ENCODE data around the gene CCDC134. TPM values are rescaled to one million over a fixed set of nuclear protein-coding genes. Genes with fewer than 3 reads are reported as not detected.
A peak's percentile ranks its signal among the peaks of the same experiment; 100 is the strongest.

Gene CCDC134
- polyA plus RNA-seq, 4 donors: 2.2 to 7.6 (median 3.7) TPM

- H3K4me3 ChIP-seq (ENCODE audit: low read depth in 1 of 3, low read length in 3 of 3): no peak overlapping the region
- H3K4me1 ChIP-seq (ENCODE audit: control insufficient read depth in 3 of 3, insufficient read depth in 2 of 3, low read depth in 1 of 3, low read length in 2 of 3): peaks cover 7 to 29% (median 14%) of the 10 kb centered on the region in 3 donors
- whole genome bisulfite sequencing, 3 donors: 13 to 46% (median 27%) methylated on average over 4 of the region's 4 CpGs
- peaks cover 0 to 14% (median 0%) of the 10 kb centered on the region in 3 donors for H3K36me3 ChIP-seq (ENCODE audit: control insufficient read depth in 3 of 3, insufficient read depth in 2 of 3, low read depth in 1 of 3, low read length in 3 of 3)
- FAIRE-seq: no peak
- no peaks in the 10 kb centered on the region for H3K9me3 ChIP-seq (ENCODE audit: control insufficient read depth in 2 of 2, insufficient read depth in 1 of 2, low read depth in 1 of 2, low read length in 1 of 2)
- H3K27me3 ChIP-seq (ENCODE audit: control insufficient read depth in 3 of 3, insufficient read depth in 3 of 3, low read length in 3 of 3): no peaks in the 10 kb centered on the region
- peak overlapping the region in 1 of 3 donors; percentile 3 for H3K27ac ChIP-seq (ENCODE audit: low read depth in 1 of 3, low read length in 2 of 3)
- DNase-seq: no peak
Observed at GRCh38 chr22:41845380-41846267, 45.1 kb downstream of the CCDC134 start.

GRCh38 chr22:41846268-41846987 lies 45.9 kb downstream of the CCDC134 start:
- Histone ChIP-seq H3K4me3 (ENCODE audit: low read depth in 1 of 3, low read length in 3 of 3) (no peak overlapping the region), H3K9me3 (ENCODE audit: control insufficient read depth in 2 of 2, insufficient read depth in 1 of 2, low read depth in 1 of 2, low read length in 1 of 2) (no peaks in the 10 kb centered on the region), H3K27ac (ENCODE audit: low read depth in 1 of 3, low read length in 2 of 3) (no peak overlapping the region), H3K4me1 (ENCODE audit: control insufficient read depth in 3 of 3, insufficient read depth in 2 of 3, low read depth in 1 of 3, low read length in 2 of 3) (peaks cover 5 to 24% (median 7%) of the 10 kb centered on the region in 3 donors), H3K27me3 (ENCODE audit: control insufficient read depth in 3 of 3, insufficient read depth in 3 of 3, low read length in 3 of 3) (no peaks in the 10 kb centered on the region), H3K36me3 (ENCODE audit: control insufficient read depth in 3 of 3, insufficient read depth in 2 of 3, low read depth in 1 of 3, low read length in 3 of 3) (peaks cover 0 to 14% (median 0%) of the 10 kb centered on the region in 3 donors)
- FAIRE-seq (no peak), DNase-seq (no peak)
- WGBS, 3 donors: 71 to 74% (median 71%) methylated on average over 10 of the region's 10 CpGs

GRCh38 chr22:41847300-41847699 lies 46.8 kb downstream of the CCDC134 start:
- WGBS, 3 donors: 62 to 68% (median 64%) methylated on average over 2 of the region's 2 CpGs
- no peak overlapping the region for H3K27ac ChIP-seq (ENCODE audit: low read depth in 1 of 3, low read length in 2 of 3)

GRCh38 chr22:41848468-41848867 lies 48.0 kb downstream of the CCDC134 start:
- no peaks in the 10 kb centered on the region for H3K9me3 ChIP-seq (ENCODE audit: control insufficient read depth in 2 of 2, insufficient read depth in 1 of 2, low read depth in 1 of 2, low read length in 1 of 2)
- H3K4me1 ChIP-seq (ENCODE audit: control insufficient read depth in 3 of 3, insufficient read depth in 2 of 3, low read depth in 1 of 3, low read length in 2 of 3): peaks cover 5 to 17% (median 7%) of the 10 kb centered on the region in 3 donors
- FAIRE-seq: no peak
- WGBS, 3 donors: 23 to 47% (median 42%) methylated on average over 5 of the region's 5 CpGs
- H3K27ac ChIP-seq (ENCODE audit: low read depth in 1 of 3, low read length in 2 of 3): peak overlapping the region in 2 of 3 donors; percentile 2 to 41
- no peaks in the 10 kb centered on the region for H3K27me3 ChIP-seq (ENCODE audit: control insufficient read depth in 3 of 3, insufficient read depth in 3 of 3, low read length in 3 of 3)
- H3K36me3 ChIP-seq (ENCODE audit: control insufficient read depth in 3 of 3, insufficient read depth in 2 of 3, low read depth in 1 of 3, low read length in 3 of 3): peaks cover 0 to 16% (median 0%) of the 10 kb centered on the region in 3 donors
- peak; percentile 58 to 84 for DNase-seq
- no peak overlapping the region for H3K4me3 ChIP-seq (ENCODE audit: low read depth in 1 of 3, low read length in 3 of 3)

More at GRCh38 chr22:41847300-41847699, 46.8 kb downstream of the CCDC134 start:
- Histone ChIP-seq H3K4me3 (ENCODE audit: low read depth in 1 of 3, low read length in 3 of 3) (no peak overlapping the region), H3K9me3 (ENCODE audit: control insufficient read depth in 2 of 2, insufficient read depth in 1 of 2, low read depth in 1 of 2, low read length in 1 of 2) (no peaks in the 10 kb centered on the region), H3K36me3 (ENCODE audit: control insufficient read depth in 3 of 3, insufficient read depth in 2 of 3, low read depth in 1 of 3, low read length in 3 of 3) (peaks cover 0 to 20% (median 0%) of the 10 kb centered on the region in 3 donors), H3K27me3 (ENCODE audit: control insufficient read depth in 3 of 3, insufficient read depth in 3 of 3, low read length in 3 of 3) (no peaks in the 10 kb centered on the region), H3K4me1 (ENCODE audit: control insufficient read depth in 3 of 3, insufficient read depth in 2 of 3, low read depth in 1 of 3, low read length in 2 of 3) (peaks cover 5 to 21% (median 7%) of the 10 kb centered on the region in 3 donors)
- no peak for DNase-seq
- FAIRE-seq: no peak

- WGBS, 3 donors: 8 to 64% (median 44%) methylated on average over 2 of the region's 2 CpGs
- Histone ChIP-seq H3K27ac (ENCODE audit: low read depth in 1 of 3, low read length in 2 of 3) (peak overlapping the region; percentile 27 to 57 (median 54)), H3K4me1 (ENCODE audit: control insufficient read depth in 3 of 3, insufficient read depth in 2 of 3, low read depth in 1 of 3, low read length in 2 of 3) (peaks cover 4 to 19% (median 4%) of the 10 kb centered on the region in 3 donors), H3K4me3 (ENCODE audit: low read depth in 1 of 3, low read length in 3 of 3) (no peak overlapping the region), H3K36me3 (ENCODE audit: control insufficient read depth in 3 of 3, insufficient read depth in 2 of 3, low read depth in 1 of 3, low read length in 3 of 3) (peaks cover 0 to 14% (median 0%) of the 10 kb centered on the region in 3 donors), H3K27me3 (ENCODE audit: control insufficient read depth in 3 of 3, insufficient read depth in 3 of 3, low read length in 3 of 3) (no peaks in the 10 kb centered on the region), H3K9me3 (ENCODE audit: control insufficient read depth in 2 of 2, insufficient read depth in 1 of 2, low read depth in 1 of 2, low read length in 1 of 2) (no peaks in the 10 kb centered on the region)
- FAIRE-seq: no peak
- peak; percentile 60 to 86 for DNase-seq
Observed at GRCh38 chr22:41856469-41856868, 56.0 kb downstream of the CCDC134 start.

GRCh38 chr22:41857155-41857859 lies 56.8 kb downstream of the CCDC134 start:
- no peak overlapping the region for H3K4me3 ChIP-seq (ENCODE audit: low read depth in 1 of 3, low read length in 3 of 3)
- no peaks in the 10 kb centered on the region for H3K9me3 ChIP-seq (ENCODE audit: control insufficient read depth in 2 of 2, insufficient read depth in 1 of 2, low read depth in 1 of 2, low read length in 1 of 2)
- peak overlapping the region; percentile 22 to 57 (median 46) for H3K27ac ChIP-seq (ENCODE audit: low read depth in 1 of 3, low read length in 2 of 3)
- DNase-seq (peak; percentile 45 to 47), FAIRE-seq (no peak)
- H3K4me1 ChIP-seq (ENCODE audit: control insufficient read depth in 3 of 3, insufficient read depth in 2 of 3, low read depth in 1 of 3, low read length in 2 of 3): peaks cover 4 to 26% (median 4%) of the 10 kb centered on the region in 3 donors
- H3K27me3 ChIP-seq (ENCODE audit: control insufficient read depth in 3 of 3, insufficient read depth in 3 of 3, low read length in 3 of 3): no peaks in the 10 kb centered on the region
- WGBS, 3 donors: 59 to 70% (median 60%) methylated on average over 7 of the region's 7 CpGs
- peaks cover 0 to 9% (median 0%) of the 10 kb centered on the region in 3 donors for H3K36me3 ChIP-seq (ENCODE audit: control insufficient read depth in 3 of 3, insufficient read depth in 2 of 3, low read depth in 1 of 3, low read length in 3 of 3)

- H3K4me1 ChIP-seq (ENCODE audit: control insufficient read depth in 3 of 3, insufficient read depth in 2 of 3, low read depth in 1 of 3, low read length in 2 of 3): peaks cover 4 to 31% (median 4%) of the 10 kb centered on the region in 3 donors
- DNase-seq (no peak), FAIRE-seq (no peak)
- peak overlapping the region in 1 of 3 donors; percentile 46 for H3K27ac ChIP-seq (ENCODE audit: low read depth in 1 of 3, low read length in 2 of 3)
- H3K36me3 ChIP-seq (ENCODE audit: control insufficient read depth in 3 of 3, insufficient read depth in 2 of 3, low read depth in 1 of 3, low read length in 3 of 3): peaks cover 0 to 9% (median 0%) of the 10 kb centered on the region in 3 donors
- no peaks in the 10 kb centered on the region for H3K27me3 ChIP-seq (ENCODE audit: control insufficient read depth in 3 of 3, insufficient read depth in 3 of 3, low read length in 3 of 3)
- H3K4me3 ChIP-seq (ENCODE audit: low read depth in 1 of 3, low read length in 3 of 3): no peak overlapping the region
- no peaks in the 10 kb centered on the region for H3K9me3 ChIP-seq (ENCODE audit: control insufficient read depth in 2 of 2, insufficient read depth in 1 of 2, low read depth in 1 of 2, low read length in 1 of 2)
Observed at GRCh38 chr22:41857860-41858199, 57.4 kb downstream of the CCDC134 start.

GRCh38 chr22:41862160-41862529 lies 61.7 kb downstream of the CCDC134 start:
- no peak overlapping the region for H3K4me3 ChIP-seq (ENCODE audit: low read depth in 1 of 3, low read length in 3 of 3)
- H3K4me1 ChIP-seq (ENCODE audit: control insufficient read depth in 3 of 3, insufficient read depth in 2 of 3, low read depth in 1 of 3, low read length in 2 of 3): peaks cover 2 to 25% (median 5%) of the 10 kb centered on the region in 3 donors
- DNase-seq (peak in 1 of 2 donors; percentile 49), FAIRE-seq (no peak)
- H3K36me3 ChIP-seq (ENCODE audit: control insufficient read depth in 3 of 3, insufficient read depth in 2 of 3, low read depth in 1 of 3, low read length in 3 of 3): peaks cover 0 to 18% (median 5%) of the 10 kb centered on the region in 3 donors
- peak overlapping the region; percentile 42 to 68 (median 62) for H3K27ac ChIP-seq (ENCODE audit: low read depth in 1 of 3, low read length in 2 of 3)
- H3K9me3 ChIP-seq (ENCODE audit: control insufficient read depth in 2 of 2, insufficient read depth in 1 of 2, low read depth in 1 of 2, low read length in 1 of 2): no peaks in the 10 kb centered on the region
- no peaks in the 10 kb centered on the region for H3K27me3 ChIP-seq (ENCODE audit: control insufficient read depth in 3 of 3, insufficient read depth in 3 of 3, low read length in 3 of 3)
- WGBS, 3 donors: 47 to 61% (median 49%) methylated on average over 4 of the region's 4 CpGs

Data from small intestine (tissue), 7 donors.